GM19455 (cell line): ENCODE data around the gene MMP15.
A peak's percentile ranks its signal among the peaks of the same experiment; 100 is the strongest.
"Not testable (repeated sequence)": the region's sequence is repeated elsewhere in the genome, so short reads cannot be mapped to it uniquely, and the experiment has no call there.

Source experiments
- ATAC-seq: cut with Tn5 transposase; IDR thresholded peaks from one replicate; pipeline ENCODE4 v1.9.1; 2021; ENCODE audit not compliant: unreplicated experiment

Gene MMP15

GRCh38 chr16:58025351-58026138 is at the start of gene MMP15:
TSS of gene MMP15 (plus strand) at chr16:58025754. CDS start at chr16:58026351, 597 bp downstream.
- ATAC-seq, result peak; percentile 54

- ATAC-seq, result no peak
Observed at GRCh38 chr16:57976331-57976796, 49.2 kb upstream of the MMP15 start.

GRCh38 chr16:57977418-57978069 is 48.0 kb upstream of the MMP15 start:
- ATAC-seq, result no peak

- not testable (repeated sequence) for ATAC-seq
Observed at GRCh38 chr16:57978070-57978465, 47.5 kb upstream of the MMP15 start.

- ATAC-seq, result no peak
Observed at GRCh38 chr16:57979006-57979585, 46.5 kb upstream of the MMP15 start.

GRCh38 chr16:57981636-57982035 is 43.9 kb upstream of the MMP15 start:
- ATAC-seq, result no peak

- ATAC-seq, result no peak
Observed at GRCh38 chr16:57982385-57982784, 43.2 kb upstream of the MMP15 start.

- peak; percentile 53 for ATAC-seq
Observed at GRCh38 chr16:57984443-57985203, 40.9 kb upstream of the MMP15 start.

- no peak for ATAC-seq
Observed at GRCh38 chr16:57985204-57986181, 40.1 kb upstream of the MMP15 start.

GRCh38 chr16:57986196-57986595 is 39.4 kb upstream of the MMP15 start:
- no peak for ATAC-seq

- no peak for ATAC-seq
Observed at GRCh38 chr16:57987441-57988177, 37.9 kb upstream of the MMP15 start.

GRCh38 chr16:57988929-57989328 is 36.6 kb upstream of the MMP15 start:
- no peak for ATAC-seq

- no peak for ATAC-seq
Observed at GRCh38 chr16:57991551-57992059, 33.9 kb upstream of the MMP15 start.

GRCh38 chr16:57992084-57992483 is 33.5 kb upstream of the MMP15 start:
- no peak for ATAC-seq

GRCh38 chr16:57993438-57993837 is 32.1 kb upstream of the MMP15 start:
- no peak for ATAC-seq

GRCh38 chr16:57993897-57994296 is 31.7 kb upstream of the MMP15 start:
- no peak for ATAC-seq

- ATAC-seq, result no peak
Observed at GRCh38 chr16:57994361-57994760, 31.2 kb upstream of the MMP15 start.

- no peak for ATAC-seq
Observed at GRCh38 chr16:57994778-57995177, 30.8 kb upstream of the MMP15 start.

GRCh38 chr16:57995721-57996405 is 29.7 kb upstream of the MMP15 start:
- ATAC-seq, result no peak
